CD4-positive, alpha-beta T cell treated with Interferon alpha-2 for 1 hour (primary cell): ENCODE results near the gene PTPRN2.
"Not testable (repeated sequence)": the region's sequence is repeated elsewhere in the genome, so short reads cannot be mapped to it uniquely, and the experiment has no call there.

Experiments used
- DNase-seq, 2 donors: peaks; one replicate each; pipeline ENCODE4 v3.0.0-alpha.2; 2020 to 2022

The PTPRN2 gene

DNA sequence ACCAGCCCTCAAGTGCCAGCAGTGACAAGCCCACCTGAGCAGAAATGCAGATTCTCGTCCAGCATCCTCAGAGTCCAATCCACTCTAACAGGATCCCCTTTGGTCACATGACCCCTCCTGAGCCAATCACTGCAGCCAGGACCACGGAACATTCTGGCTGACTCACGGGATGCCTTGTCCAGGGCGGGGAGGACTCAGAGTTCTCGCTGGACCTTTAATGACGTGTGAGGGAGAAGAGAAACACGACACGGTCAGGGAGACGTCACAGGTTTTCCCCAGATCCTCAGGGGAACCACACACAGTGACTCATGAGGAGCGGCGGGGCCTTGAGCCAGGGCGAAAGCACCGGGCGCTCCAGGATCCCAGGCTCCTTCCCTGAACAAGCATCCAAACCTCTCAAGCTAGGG, 155.7 kb downstream of the PTPRN2 start:
- DNase-seq: no peak

GRCh38 chr7:158431055-158431940, 156.3 kb downstream of the PTPRN2 start:
- no peak for DNase-seq

GRCh38 chr7:158430308-158431034, 157.2 kb downstream of the PTPRN2 start:
- no peak for DNase-seq

DNA sequence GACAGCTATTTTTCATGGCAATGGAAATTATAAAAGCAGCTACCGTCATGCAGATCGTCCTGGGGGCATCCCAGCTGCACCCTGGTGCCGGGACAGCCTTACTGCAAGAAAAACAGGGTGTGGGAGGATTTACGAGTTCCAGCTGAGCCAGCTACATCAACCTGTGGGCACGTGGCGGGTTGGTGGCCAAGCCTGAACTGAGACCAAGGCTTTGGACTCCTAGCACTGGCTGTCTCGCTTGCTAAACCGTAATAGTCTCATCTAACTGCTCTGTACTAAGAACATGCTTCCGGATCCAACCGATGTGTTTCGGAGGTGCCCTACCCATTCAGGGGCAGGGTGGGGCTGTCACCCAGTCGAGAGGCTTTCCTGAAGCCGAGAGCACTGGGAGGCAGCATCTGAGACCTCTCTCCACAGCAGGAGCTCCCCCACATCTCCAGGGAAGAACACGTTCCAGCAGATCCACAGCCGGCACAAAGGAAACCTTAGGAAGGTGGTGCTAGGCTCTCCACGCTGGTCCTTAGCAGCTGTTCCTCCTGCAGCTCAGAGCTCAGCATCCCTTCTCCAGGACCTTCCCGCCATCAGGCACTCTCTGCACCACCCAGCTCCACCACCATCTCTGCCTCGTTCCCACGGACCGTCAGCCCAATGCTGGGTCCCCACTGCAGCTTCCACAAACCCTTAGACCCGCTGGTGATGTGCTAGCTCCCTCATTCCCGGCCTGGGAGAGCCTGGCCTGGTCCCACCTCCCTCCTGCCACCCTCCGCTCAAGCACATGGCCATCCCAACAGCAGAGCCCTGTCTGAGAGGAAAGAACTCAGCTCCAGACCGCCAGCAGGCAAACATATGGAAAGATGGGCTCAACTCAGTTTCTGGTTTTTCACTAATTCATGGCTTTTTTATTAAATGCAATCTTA, 158.5 kb downstream of the PTPRN2 start:
- no peak for DNase-seq

GRCh38 chr7:158428131-158428836, 159.3 kb downstream of the PTPRN2 start:
- no peak for DNase-seq

DNA sequence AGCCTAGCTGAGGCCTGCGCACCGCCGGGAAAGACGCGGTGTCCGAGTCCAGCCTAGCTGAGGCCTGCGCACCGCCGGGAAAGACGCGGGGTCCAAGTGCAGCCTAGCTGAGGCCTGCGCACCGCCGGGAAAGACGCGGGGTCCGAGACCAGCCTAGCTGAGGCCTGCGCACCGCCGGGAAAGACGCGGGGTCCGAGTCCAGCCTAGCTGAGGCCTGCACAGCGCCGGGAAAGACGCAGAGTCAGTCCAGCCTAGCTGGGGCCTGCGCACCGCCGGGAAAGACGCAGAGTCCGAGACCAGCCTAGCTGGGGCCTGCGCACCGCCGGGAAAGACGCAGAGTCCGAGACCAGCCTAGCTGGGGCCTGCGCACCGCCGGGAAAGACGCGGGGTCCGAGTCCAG, 161.9 kb downstream of the PTPRN2 start:
- DNase-seq: not testable (repeated sequence)

DNA sequence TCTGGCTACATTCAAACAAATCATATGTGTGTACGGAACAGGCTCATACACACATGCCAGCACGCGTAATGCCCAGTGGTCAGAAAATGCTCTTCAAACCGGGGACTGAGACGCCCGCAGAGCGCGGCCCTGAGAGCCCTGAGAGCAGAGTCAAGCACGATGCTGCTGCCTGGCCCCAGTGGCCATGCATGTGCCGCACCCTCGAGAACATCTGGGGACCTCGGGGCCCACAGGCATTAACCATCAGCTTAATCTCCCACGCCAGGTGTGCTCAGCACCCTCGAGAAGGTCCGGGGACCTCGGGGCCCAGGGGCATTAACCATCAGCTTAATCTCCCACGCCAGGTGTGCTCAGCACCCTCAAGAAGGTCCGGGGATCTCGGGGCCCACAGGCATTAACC, 163.1 kb downstream of the PTPRN2 start:
- no peak for DNase-seq

- DNase-seq: no peak
Measured at GRCh38 chr7:158424011-158424410, 163.6 kb downstream of the PTPRN2 start.

- no peak for DNase-seq
Measured at GRCh38 chr7:158422887-158423560, 164.6 kb downstream of the PTPRN2 start.

DNA sequence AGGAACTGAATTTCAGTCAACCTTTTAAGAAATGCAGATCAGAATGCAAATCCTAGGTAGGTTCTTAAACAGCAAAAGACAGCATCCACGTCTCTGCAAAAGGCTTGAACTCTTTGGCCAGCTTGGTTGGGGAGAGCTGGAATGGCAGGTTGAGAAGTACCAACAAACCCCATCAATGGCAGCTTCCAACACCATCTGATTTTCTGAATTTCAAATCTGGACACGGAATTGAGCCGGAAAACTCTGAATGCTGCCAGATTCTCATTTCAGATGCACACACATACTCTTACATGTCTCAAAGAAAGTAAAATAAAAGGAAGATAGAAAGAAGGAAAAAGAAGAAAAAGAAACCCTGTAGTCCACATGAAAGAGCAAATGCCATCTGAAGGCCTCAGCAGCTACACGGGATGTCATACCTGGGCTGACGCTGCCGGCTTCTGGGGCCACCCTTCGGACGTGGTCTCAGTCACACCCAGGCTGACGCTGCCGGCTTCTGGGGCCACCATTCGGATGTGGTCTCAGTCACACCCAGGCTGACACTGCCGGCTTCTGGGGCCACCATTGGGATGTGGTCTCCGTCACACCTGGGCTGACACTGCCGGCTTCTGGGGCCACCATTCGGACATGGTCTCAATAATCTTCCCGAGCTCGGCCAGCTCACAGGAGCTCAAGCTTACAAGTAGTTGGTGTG, 165.3 kb downstream of the PTPRN2 start:
- DNase-seq: no peak

GRCh38 chr7:158421361-158421760, 166.3 kb downstream of the PTPRN2 start:
- DNase-seq: no peak

DNA sequence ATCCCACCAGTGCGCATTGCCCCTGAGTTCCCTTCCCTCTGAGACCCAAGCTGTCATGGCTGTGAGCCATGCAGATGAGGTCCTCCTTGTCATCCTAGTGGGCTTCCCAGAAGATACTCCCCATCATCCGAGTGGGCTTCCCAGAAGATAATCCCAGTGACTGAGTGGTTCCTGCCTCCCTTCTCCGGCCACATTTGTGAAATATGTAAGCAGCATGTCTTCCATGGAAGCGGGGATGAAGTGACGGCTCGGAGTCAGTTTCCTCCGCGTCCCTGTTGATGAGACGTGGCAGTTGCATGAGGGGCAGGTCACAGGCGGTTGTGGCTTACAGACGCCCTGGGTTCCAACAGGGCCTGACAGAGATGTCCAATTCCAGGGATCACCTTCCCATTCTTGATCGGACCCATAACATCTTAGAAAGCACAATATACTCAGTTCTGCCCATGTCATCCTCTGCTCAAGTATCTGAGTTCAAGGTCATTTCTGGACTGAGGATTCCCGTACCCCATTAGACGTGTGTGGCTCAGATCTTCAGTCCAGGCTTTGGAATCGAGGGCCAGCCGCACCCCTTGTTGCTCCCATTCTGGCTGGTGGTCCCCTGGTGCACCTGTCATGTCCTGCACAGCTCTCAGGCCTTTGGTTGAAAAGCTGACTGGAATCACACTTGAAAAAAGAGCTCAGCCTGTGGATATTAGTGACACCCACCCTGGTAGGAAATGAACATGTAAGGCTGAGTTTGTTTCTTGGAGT, 166.9 kb downstream of the PTPRN2 start:
- no peak for DNase-seq

GRCh38 chr7:158419238-158419785, 168.3 kb downstream of the PTPRN2 start:
- no peak for DNase-seq

DNA sequence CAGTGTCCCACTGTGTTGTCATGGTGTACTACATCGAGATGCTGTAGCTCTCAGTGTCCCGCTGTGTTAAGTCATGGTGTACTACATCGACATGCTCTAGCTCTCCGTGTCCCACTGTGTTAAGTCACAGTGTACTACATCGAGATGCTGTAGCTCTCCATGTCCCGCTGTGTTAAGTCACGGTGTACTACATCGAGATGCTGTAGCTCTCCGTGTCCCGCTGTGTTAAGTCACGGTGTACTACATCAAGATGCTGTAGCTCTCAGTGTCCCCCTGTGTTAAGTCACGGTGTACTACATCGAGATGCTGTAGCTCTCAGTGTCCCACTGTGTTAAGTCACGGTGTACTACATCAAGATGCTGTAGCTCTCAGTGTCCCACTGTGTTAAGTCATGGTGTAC, 169.2 kb downstream of the PTPRN2 start:
- DNase-seq: not testable (repeated sequence)

- DNase-seq: no peak
Measured at GRCh38 chr7:158416283-158416933, 171.2 kb downstream of the PTPRN2 start.

- DNase-seq: no peak
Measured at GRCh38 chr7:158415316-158415715, 172.3 kb downstream of the PTPRN2 start.

DNA sequence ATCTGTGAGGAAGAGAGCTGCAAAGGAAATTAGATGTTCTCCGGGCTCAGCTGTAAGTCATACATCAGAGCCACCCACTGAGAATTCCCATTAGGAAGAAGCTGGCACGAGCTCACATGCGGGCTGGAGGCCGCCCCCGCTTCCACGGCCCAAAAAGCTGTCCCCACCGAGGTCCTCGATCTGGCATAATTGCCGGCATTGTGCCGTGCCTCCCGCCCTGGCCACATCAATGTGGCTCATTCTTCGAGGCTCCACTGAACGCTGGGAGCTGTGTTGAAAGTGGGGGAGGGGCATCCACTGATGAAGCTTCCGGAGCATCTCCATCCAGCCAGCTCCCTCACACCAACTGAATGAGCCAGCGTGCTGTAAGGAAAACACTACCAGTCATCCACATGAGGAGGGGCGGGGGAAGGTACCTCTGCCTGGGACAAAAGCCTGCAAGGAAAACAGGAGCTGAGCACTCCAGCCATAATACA, 173.1 kb downstream of the PTPRN2 start:
- no peak for DNase-seq

DNA sequence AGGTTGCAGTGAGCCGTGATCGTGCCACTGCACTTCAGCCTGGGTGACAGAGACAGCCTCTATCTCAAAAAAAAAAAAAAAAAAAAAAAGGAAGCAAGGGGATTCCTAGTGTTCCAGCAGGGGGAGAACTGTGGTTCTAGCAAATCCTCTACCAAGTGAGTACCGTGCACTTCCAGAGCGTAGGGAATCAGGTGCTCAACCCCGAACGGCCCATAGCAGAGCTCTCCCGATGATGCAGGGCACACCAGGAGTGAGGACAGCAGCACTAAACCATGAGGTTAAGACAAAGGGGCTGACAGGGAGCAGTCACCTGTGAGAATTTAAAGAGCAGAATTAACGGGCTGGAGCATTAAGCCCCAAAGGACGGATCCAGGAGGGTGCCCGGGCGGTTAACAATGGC, 173.6 kb downstream of the PTPRN2 start:
- DNase-seq: no peak

DNA sequence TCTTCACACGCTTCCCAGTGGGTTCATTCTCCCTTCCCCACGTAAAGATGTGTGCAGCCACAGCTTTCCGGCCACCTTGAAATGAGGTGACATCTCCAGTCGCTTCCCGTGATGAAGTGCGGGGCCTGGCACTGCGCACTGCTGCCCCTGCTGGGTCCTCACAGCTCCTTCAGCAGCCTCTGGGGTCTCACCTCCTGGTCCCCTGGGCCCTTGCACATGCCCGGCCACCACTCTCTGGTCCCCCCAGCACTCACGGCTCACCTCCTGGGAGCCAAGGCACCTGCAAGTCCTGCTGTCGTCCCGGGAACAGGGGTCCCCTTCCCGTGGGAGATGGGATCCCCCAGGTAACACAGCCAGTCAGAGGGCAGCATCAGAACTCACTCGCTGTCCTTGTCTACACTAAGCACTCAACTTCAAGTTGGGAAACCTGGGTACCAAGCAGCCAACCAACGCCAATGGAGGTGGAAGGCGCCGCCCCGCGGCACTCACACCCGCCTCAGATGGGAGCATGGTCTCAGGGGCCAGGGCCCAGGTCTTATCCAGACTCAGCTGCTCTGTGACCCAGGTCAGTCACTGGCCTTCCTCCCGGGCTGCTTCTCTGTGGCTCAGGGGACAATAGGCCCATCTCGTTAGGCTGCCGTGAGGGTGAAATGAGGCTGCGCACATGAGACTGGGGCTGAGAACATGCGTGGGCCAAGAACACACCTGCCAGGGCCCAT, 176.2 kb downstream of the PTPRN2 start:
- no peak for DNase-seq
